ENCODE measurements around the gene ST7.

Gene ST7

DNA sequence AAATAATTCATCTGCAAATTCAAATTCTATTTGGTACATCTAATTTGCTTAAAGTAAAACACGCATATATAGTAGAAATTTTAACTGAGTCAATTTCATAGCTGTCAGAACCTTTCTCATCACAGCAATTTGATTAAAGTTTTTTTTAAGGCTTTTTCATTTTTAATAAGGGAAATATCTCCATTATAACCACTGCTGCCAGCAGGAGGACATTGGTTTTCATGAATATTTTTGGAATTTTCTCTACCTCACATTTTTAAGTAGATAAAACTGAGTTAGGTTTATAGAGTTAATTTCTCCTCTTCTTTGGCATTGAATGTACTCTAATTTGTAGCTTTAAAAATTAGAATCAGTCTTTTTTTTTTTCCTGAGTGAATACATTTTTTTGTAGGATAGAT, 82.2 kb downstream of the ST7 start:
- H3K27ac Mint-ChIP-seq = no peak overlapping the region
- no peaks in the 10 kb centered on the region for H3K27me3 Mint-ChIP-seq
- no peaks in the 10 kb centered on the region for H3K4me1 Mint-ChIP-seq (ENCODE audit: low read depth)
- H3K36me3 Mint-ChIP-seq (ENCODE audit: low read depth) = no peaks in the 10 kb centered on the region
- peaks cover 5% of the 10 kb centered on the region for H3K9me3 Mint-ChIP-seq
- no peak overlapping the region for H3K4me3 Mint-ChIP-seq

DNA sequence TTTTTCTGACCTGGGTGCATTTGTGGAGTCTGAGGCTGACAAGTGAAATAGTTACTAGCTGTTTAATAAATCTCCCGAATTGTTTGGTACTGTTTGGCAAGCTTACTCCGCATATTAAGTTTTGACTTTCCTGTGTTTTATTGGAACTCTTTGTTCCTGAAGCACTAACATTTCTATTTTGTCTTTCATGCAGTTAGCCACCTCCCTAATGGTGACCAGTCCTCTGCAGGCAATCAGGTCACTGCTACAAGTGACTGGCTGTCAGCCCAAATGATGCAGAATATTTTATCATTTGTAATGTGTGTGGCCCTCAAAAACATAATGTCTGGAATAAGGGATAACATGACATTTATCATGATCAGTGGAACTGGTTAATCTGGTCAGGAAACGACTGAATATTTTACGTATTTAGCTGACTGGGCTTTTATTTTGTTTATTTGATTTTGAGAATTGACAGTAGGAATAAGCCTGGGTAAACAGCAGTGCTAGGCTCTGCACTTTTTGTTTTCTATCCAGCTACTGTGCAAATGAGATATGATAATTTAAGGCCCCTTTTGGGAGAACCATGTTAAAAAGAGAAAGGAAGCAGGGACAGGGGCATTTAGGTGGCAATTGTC, 82.9 kb downstream of the ST7 start:
- Mint-ChIP-seq H3K27me3 (no peaks in the 10 kb centered on the region), H3K4me3 (no peak overlapping the region), H3K4me1 (ENCODE audit: low read depth) (peaks cover 5% of the 10 kb centered on the region), H3K27ac (no peak overlapping the region), H3K36me3 (ENCODE audit: low read depth) (no peaks in the 10 kb centered on the region), H3K9me3 (no peaks in the 10 kb centered on the region)

DNA sequence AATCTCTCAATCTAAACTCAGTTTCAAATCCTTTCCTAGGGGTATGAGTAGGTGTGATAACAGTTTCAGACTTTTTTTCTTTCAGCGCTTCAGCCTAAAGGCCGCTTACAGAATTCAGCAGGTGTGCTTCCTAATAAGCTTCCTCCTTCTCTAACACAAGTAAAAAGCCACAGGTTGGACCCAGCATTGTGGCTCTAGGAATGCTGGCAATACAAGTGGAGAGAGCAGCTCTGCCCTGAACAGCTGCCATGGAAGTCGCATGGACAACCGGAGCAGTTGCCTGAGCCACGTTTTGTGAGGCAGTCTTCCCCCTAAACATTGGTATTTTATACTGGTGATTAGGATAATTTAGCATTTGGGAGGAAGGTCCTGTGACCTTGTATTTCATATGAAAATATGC, 83.5 kb downstream of the ST7 start:
- H3K9me3 Mint-ChIP-seq = no peaks in the 10 kb centered on the region
- H3K4me3 Mint-ChIP-seq = no peak overlapping the region
- no peak overlapping the region for H3K27ac Mint-ChIP-seq

DNA sequence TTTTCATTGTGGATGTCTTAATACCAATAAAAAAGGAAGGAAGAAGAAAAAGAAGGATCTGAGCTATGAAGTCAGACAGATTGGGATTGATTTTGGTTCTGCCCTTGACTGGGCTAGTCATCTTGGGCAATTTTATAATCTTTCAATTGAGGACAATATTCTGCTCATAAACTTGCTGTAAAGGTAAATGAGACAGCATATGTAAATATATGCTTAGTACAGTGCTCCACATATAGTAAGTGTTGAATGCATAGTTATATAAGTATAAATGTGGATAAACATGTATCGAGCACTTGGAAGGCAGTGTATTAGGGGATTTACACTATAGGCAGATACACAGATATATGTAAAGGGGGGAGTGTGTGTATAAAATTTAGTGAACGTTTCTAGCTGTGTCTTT, 85.1 kb downstream of the ST7 start:
- H3K4me3 Mint-ChIP-seq = no peak overlapping the region
- no peak overlapping the region for H3K27ac Mint-ChIP-seq
- H3K36me3 Mint-ChIP-seq (ENCODE audit: low read depth) = no peaks in the 10 kb centered on the region
- no peaks in the 10 kb centered on the region for H3K27me3 Mint-ChIP-seq
- peaks cover 11% of the 10 kb centered on the region for H3K4me1 Mint-ChIP-seq (ENCODE audit: low read depth)
- no peaks in the 10 kb centered on the region for H3K9me3 Mint-ChIP-seq

More for the DNA sequence above, 83.5 kb downstream of the ST7 start:
- H3K27me3 Mint-ChIP-seq = no peaks in the 10 kb centered on the region
- peaks cover 6% of the 10 kb centered on the region for H3K4me1 Mint-ChIP-seq (ENCODE audit: low read depth)
- H3K36me3 Mint-ChIP-seq (ENCODE audit: low read depth) = no peaks in the 10 kb centered on the region

DNA sequence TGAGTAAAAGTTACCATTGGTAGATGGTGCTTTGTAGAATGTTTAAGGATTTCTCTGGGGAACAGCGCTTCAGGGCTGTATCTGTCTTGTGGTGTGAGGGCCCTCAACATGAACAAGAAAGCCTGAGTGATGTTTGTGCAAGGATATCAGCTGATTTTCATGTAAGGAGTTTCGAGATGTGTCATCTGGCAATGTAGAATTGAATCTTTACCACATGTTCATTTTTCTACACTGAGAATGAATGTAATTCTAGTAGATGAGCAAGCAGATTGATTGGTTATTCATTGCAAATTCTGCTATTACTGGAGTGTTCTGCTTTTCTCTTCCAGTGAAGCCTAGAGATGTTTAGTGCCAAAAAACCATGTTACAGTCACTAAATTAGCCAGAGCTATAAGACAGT, 87.7 kb downstream of the ST7 start:
- Mint-ChIP-seq H3K4me3 (no peak overlapping the region), H3K36me3 (ENCODE audit: low read depth) (no peaks in the 10 kb centered on the region), H3K4me1 (ENCODE audit: low read depth) (peaks cover 11% of the 10 kb centered on the region), H3K27me3 (no peaks in the 10 kb centered on the region), H3K27ac (no peak overlapping the region), H3K9me3 (no peaks in the 10 kb centered on the region)

DNA sequence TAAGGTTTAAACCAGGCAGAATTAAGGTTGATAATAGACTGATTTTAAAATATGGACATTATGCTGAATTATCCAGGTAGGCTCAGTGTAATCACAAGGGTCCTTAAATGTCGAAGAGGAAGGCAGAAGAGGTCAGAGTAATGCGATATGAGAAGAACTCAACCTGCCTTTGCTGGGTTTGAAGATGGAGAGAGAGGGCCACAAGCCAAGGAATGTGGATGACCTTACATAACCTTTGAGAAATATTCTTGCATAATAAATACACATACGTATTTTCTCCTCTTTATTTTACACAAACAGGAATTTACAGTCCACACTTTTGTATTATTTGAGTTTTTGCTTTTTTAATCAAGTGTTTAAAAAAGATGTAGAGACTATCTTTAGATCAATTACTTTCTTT, 88.5 kb downstream of the ST7 start:
- Mint-ChIP-seq H3K9me3 (no peaks in the 10 kb centered on the region), H3K27ac (no peak overlapping the region), H3K4me3 (no peak overlapping the region), H3K36me3 (ENCODE audit: low read depth) (no peaks in the 10 kb centered on the region), H3K27me3 (no peaks in the 10 kb centered on the region), H3K4me1 (ENCODE audit: low read depth) (peaks cover 11% of the 10 kb centered on the region)

DNA sequence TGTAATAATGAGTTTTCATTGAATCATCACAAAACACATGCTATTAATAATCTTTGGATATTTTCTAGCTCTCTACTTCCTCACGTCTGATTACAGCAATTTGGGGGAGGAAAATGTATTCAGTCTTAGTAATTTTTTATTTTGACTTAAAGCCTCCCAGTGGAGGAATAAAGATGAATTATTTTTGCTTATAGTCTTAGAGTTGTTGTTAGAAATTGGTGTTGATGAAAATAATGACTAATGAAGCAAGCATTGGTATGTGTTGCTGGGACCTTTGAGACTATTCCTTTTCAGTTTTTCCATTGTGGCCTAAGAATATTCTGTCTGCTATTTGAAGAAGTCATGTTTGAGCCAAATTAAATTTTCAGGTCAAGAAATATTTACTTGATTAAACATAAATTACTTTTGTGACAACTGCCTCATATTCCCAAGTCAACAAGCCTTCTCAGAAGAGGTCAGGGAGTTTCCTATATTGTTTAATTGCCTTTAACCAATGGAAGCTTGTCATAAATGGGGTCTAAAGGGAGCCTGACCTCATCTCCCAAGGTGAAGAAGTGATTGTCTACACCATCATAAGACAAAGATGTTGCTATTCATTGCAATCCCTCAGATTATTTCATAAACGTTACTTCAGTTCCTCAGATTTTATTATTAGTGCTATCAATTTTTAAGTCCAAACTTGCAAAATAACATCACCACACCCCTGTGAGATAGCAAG, 90.0 kb downstream of the ST7 start:
- H3K27me3 Mint-ChIP-seq = no peaks in the 10 kb centered on the region
- no peak overlapping the region for H3K4me3 Mint-ChIP-seq
- H3K9me3 Mint-ChIP-seq = no peaks in the 10 kb centered on the region
- no peak overlapping the region for H3K27ac Mint-ChIP-seq
- H3K4me1 Mint-ChIP-seq (ENCODE audit: low read depth) = peaks cover 16% of the 10 kb centered on the region
- H3K36me3 Mint-ChIP-seq (ENCODE audit: low read depth) = no peaks in the 10 kb centered on the region

DNA sequence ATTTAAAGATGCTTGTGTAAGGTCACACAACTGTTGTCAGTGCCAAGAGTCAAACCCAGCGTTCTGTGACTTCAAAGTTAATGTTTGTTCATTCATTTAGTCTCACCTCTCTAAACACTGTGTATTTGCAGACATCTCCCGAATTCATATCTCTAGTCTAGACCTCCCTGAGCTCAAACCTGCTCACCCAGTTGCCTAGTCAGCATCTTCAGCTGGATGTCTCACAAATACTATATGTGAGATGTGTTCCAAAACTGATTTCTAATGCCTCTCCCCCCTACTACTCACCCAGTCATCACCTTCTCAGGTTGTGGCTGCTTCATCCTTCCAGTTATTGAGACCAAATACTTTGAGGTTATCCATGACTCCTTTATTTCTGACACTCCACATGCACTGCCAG, 91.4 kb downstream of the ST7 start:
- no peaks in the 10 kb centered on the region for H3K27me3 Mint-ChIP-seq
- H3K27ac Mint-ChIP-seq = no peak overlapping the region
- H3K4me1 Mint-ChIP-seq (ENCODE audit: low read depth) = peaks cover 29% of the 10 kb centered on the region
- no peaks in the 10 kb centered on the region for H3K36me3 Mint-ChIP-seq (ENCODE audit: low read depth)
- H3K4me3 Mint-ChIP-seq = no peak overlapping the region
- no peaks in the 10 kb centered on the region for H3K9me3 Mint-ChIP-seq

DNA sequence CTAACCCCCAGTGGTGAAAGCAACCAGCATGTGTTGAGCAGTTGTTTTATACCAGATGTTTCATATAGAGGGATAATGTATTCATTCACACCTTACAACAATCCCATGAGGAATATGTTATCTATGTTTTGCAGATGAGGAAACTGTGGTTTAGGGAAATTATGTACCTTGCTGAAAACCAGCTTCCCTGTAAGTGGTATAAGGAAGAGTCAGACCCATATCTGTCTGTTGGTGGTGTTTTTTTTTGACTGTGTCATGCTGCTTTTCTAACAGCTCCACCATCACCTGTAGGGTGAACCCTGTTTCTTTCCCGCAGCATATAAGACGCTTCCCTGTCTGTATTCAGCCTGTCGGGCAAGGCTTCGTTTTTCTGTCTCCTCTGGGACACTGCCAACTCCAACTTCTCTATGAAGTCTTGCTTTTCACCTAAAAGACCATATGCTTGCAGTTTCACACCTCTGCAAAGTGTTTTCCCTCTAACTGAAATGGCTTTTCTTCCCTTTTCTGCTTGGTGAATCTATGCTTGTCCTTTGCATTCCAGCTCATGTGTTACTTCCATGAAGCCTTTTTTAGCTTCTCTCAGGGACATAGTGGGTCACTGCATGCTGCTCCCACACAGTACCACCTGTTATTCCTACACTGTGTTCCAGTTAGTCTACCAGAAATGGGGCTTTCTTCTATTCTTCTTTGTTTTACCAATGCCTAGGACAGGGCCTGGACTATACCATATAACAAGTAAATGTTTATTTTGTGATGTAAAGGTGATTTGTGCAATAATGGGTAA, 92.8 kb downstream of the ST7 start:
- Mint-ChIP-seq H3K4me1 (ENCODE audit: low read depth) (peaks cover 27% of the 10 kb centered on the region), H3K4me3 (no peak overlapping the region), H3K9me3 (no peaks in the 10 kb centered on the region), H3K27me3 (peaks cover 1% of the 10 kb centered on the region), H3K27ac (no peak overlapping the region), H3K36me3 (ENCODE audit: low read depth) (no peaks in the 10 kb centered on the region)

DNA sequence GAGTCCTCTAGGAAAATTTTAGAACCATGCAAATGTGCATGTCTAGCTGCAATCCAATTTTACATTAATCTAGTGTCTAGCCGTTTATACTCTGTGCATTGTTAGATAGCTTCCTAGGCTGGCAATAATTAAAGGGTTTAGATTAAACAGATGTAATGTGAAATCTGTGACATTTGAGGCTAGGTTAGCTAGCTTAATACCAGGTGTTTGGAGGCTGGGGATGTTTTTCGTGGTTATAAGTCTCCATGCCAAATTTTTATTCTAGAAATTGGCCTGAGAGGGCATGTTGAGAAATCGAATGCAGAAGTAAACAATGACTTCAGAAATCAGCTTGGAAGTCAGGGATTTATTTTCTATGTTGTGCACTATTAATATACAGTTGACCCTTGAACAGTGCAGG, 94.2 kb downstream of the ST7 start:
- Mint-ChIP-seq H3K27ac (no peak overlapping the region), H3K4me1 (ENCODE audit: low read depth) (peaks cover 28% of the 10 kb centered on the region), H3K4me3 (no peak overlapping the region), H3K27me3 (peaks cover 7% of the 10 kb centered on the region), H3K9me3 (no peaks in the 10 kb centered on the region), H3K36me3 (ENCODE audit: low read depth) (no peaks in the 10 kb centered on the region)

DNA sequence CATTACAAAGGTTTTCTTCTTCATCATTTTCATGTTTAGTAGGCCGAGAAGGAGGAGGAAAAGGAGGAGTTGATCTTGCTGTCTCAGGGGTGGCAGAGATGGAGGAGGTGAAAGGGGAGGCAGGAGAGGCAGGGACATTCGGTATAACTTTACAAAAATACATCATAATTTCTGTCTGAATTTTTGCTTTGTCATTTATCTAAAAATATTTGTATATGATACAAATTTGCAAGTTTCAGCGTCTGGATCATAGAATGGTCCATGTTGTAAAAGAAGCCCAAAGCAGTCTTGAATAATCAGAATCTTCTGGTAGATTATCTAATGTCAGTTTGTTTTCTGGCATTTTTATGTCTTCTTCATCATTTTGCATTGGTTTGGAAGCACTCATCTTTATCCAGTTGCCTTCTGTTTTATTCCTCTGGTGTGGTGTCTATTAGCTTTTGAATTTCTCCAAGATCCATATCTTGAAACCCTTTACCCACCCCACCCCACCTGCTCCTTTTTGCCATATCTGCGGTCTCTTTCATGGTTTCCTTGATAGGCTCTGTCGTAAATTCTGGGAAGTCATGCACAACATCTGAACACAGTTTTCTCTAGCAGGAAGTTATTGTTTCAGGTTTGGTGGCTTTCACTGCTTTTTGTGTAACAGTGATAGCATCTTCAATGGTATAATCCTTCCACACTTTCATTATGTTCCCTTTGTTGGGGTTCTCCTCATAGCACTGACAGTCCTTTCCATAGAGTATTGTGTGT, 95.0 kb downstream of the ST7 start:
- H3K27ac Mint-ChIP-seq = no peak overlapping the region
- no peaks in the 10 kb centered on the region for H3K36me3 Mint-ChIP-seq (ENCODE audit: low read depth)
- H3K4me3 Mint-ChIP-seq = no peak overlapping the region

DNA sequence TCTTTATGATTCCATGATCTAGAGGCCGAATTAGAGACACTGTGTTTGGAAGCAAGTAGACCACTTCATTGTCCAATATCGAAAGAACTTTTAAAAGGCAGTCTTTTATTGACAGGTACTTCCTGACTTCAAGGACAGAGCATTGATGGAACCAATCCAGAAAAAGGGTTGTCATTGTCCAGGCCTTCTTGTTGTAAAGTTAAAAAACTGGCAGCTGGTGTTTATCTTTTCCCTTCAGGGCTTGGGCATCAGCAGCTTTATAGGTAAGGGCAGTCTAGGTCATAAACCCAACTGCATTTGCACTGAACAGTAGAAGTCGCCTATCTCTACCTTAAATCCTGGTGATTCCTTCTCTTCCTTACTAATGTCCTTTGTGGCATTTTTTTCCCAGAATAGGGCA, 95.6 kb downstream of the ST7 start:
- peaks cover 7% of the 10 kb centered on the region for H3K27me3 Mint-ChIP-seq
- H3K27ac Mint-ChIP-seq = peak overlapping the region; percentile 3
- no peaks in the 10 kb centered on the region for H3K36me3 Mint-ChIP-seq (ENCODE audit: low read depth)
- H3K9me3 Mint-ChIP-seq = no peaks in the 10 kb centered on the region
- peaks cover 27% of the 10 kb centered on the region for H3K4me1 Mint-ChIP-seq (ENCODE audit: low read depth)
- no peak overlapping the region for H3K4me3 Mint-ChIP-seq

More for the DNA sequence above, 95.0 kb downstream of the ST7 start:
- H3K4me1 Mint-ChIP-seq (ENCODE audit: low read depth) = peaks cover 27% of the 10 kb centered on the region
- H3K27me3 Mint-ChIP-seq = peaks cover 7% of the 10 kb centered on the region
- no peaks in the 10 kb centered on the region for H3K9me3 Mint-ChIP-seq

DNA sequence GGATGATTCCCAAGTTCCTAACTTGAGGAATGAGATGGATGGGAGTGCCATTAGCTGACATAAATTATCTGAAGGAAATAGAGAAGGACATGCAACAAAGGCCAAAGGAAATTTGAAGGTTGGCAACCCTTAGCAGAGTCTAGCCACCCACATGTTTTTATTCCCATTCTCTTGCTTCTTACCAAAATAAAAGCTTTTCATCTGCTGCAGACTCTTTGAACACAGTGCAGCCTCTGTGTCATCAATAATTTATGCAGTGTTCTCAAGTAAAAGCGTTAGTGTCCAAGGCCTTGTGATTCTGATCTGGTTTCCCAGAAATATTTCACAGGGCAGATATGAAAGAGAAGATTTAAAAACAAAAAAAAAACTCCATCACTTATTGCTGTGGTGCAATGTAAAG, 98.5 kb downstream of the ST7 start:
- Mint-ChIP-seq H3K27ac (no peak overlapping the region), H3K4me1 (ENCODE audit: low read depth) (peaks cover 27% of the 10 kb centered on the region), H3K4me3 (no peak overlapping the region), H3K27me3 (peaks cover 7% of the 10 kb centered on the region), H3K9me3 (no peaks in the 10 kb centered on the region), H3K36me3 (ENCODE audit: low read depth) (no peaks in the 10 kb centered on the region)

DNA sequence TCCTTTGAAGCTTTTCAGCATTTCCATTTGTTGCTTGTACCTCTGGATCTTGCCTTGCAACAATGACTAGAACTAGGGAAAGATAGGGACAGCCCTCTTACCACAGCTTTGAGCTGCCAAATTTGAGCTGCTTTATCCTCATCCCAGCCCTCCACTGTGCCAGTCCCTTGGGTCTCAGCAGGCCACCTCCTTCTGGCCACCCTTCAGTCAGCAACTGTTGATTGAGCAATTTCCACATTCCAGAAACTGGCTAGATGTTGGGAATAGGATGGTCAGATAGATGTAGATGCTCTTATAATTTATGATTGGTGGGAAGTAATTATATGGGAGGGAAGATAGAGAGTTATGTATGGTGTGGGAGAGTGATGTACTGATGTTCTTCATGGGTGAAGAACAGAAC, 100.1 kb downstream of the ST7 start:
- Mint-ChIP-seq H3K4me3 (no peak overlapping the region), H3K27ac (no peak overlapping the region), H3K27me3 (peaks cover 7% of the 10 kb centered on the region), H3K4me1 (ENCODE audit: low read depth) (peaks cover 20% of the 10 kb centered on the region), H3K9me3 (no peaks in the 10 kb centered on the region), H3K36me3 (ENCODE audit: low read depth) (no peaks in the 10 kb centered on the region)

DNA sequence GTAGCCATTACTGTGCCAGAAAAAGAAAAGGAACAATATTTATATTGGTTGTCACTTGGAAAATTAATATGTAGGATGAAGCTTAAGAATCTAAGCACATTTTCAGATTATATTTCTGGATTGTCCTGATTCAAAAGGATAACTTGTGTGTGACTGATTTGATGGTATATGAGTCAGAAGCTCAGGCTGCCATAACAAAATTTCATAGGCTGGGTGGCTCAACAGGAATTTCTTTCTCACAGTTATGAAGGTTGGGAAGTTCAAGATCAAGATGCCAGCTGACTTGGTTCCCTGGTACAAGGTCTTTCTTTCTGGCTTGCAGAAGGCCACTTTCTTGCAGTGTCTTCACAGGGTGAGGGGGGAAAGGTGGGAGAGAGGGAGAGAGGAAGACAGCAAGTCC, 108.5 kb downstream of the ST7 start:
- Mint-ChIP-seq H3K36me3 (ENCODE audit: low read depth) (no peaks in the 10 kb centered on the region), H3K4me1 (ENCODE audit: low read depth) (peaks cover under 1% of the 10 kb centered on the region), H3K4me3 (no peak overlapping the region), H3K9me3 (no peaks in the 10 kb centered on the region), H3K27ac (no peak overlapping the region), H3K27me3 (no peaks in the 10 kb centered on the region)
